DMS114 treated with DMSO at 0.1 percent for 48 hours (cell line): Measurements from ENCODE around the gene LRP1.

Experiments used
- DNase-seq: peaks from one replicate; lab custom pipeline; 2025; ENCODE audit not compliant: unreplicated experiment; lab: John Stamatoyannopoulos, UW

Gene LRP1

GRCh38 chr12:57170927-57171326, 42.6 kb downstream of the LRP1 start:
- no peak for DNase-seq

GRCh38 chr12:57171668-57172067, 43.4 kb downstream of the LRP1 start:
- no peak for DNase-seq

GRCh38 chr12:57173089-57173488, 44.8 kb downstream of the LRP1 start:
- peak; percentile 10 for DNase-seq

DNA sequence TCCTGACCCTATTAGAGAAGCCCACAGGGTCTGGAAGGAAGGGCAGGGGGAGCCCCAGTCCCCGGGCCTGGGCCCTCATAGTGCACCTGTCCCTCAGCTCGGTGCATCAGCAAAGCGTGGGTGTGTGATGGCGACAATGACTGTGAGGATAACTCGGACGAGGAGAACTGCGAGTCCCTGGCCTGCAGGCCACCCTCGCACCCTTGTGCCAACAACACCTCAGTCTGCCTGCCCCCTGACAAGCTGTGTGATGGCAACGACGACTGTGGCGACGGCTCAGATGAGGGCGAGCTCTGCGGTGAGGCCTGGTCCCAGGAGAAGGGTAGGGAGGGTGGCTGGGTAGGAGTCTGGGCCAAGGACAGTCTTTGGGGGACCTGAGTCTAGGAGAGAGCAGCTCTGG, 45.4 kb downstream of the LRP1 start:
- DNase-seq, result no peak

- peak; percentile 18 for DNase-seq
Measured at GRCh38 chr12:57175428-57176138, 47.3 kb downstream of the LRP1 start.

DNA sequence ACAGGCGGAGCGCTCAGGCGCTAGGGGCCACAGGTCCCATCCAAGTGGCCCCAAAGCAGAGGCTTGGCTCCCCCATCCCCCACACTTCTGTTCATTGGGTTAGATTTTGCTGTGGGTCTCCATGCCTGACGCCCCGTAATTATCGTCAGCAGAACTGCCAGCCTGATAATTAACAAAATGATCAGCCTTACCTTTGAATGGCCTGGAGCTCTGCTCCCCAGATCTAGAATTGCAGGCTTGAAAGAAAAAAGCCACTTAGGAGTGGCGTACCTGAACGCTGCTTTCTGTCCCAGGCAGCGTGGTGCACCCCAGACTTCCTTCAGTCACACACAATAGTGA, 47.8 kb downstream of the LRP1 start:
- no peak for DNase-seq

- DNase-seq, result no peak
Measured at GRCh38 chr12:57176846-57177245, 48.6 kb downstream of the LRP1 start.

GRCh38 chr12:57177354-57177753, 49.1 kb downstream of the LRP1 start:
- no peak for DNase-seq

- DNase-seq, result no peak
Measured at GRCh38 chr12:57178213-57178612, 49.9 kb downstream of the LRP1 start.

DNA sequence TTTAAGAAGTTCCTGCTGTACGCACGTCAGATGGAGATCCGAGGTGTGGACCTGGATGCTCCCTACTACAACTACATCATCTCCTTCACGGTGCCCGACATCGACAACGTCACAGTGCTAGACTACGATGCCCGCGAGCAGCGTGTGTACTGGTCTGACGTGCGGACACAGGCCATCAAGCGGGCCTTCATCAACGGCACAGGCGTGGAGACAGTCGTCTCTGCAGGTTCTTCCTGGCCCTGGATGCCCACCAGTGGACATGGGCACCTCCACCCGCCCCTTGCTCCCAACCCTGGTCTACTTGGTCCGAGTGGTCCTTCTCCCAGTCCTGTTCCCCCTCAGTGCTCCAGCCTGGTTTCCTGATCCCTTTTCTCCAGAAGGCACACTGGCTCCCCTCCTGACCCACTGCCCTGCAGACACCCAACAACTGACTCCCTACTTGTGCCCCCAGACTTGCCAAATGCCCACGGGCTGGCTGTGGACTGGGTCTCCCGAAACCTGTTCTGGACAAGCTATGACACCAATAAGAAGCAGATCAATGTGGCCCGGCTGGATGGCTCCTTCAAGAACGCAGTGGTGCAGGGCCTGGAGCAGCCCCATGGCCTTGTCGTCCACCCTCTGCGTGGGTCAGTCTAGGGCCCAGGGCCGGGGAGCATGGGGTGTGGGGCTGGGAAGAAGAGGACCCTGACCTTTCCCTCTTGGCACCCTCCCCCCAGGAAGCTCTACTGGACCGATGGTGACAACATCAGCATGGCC, 51.2 kb downstream of the LRP1 start:
- no peak for DNase-seq

GRCh38 chr12:57180321-57180989, 52.2 kb downstream of the LRP1 start:
- no peak for DNase-seq

GRCh38 chr12:57181072-57181471, 52.8 kb downstream of the LRP1 start:
- DNase-seq, result no peak

DNA sequence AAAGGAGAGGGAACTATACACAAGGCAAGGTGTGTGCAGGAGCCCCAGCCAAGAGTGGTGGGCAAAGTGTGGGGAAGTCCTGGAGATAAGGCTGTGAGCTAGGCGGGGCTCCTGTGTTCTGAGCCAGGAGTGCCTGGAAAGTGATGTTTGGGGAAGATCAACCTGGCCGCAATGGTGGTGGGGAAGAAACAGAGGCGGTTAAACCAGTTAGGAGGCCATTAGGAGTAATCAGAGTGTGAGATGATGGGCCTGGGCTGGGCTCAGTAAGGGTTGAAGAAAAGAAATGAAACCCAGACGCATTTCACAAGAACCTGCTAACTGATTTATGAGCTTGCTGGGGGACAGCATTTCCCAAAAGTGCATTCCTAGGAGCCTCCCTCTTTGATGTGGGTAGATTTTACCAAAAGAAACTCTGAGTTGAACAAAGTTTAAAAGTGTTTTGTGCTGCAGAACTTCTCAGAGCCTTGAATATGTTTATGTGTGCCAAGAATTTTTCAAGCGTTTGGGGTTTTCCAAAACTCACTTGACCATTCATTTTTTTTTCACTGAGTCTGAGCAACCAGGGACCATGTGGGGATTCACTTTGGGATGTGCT, 53.4 kb downstream of the LRP1 start:
- no peak for DNase-seq

- DNase-seq, result peak; percentile 28
Measured at GRCh38 chr12:57182918-57183575, 54.8 kb downstream of the LRP1 start.

DNA sequence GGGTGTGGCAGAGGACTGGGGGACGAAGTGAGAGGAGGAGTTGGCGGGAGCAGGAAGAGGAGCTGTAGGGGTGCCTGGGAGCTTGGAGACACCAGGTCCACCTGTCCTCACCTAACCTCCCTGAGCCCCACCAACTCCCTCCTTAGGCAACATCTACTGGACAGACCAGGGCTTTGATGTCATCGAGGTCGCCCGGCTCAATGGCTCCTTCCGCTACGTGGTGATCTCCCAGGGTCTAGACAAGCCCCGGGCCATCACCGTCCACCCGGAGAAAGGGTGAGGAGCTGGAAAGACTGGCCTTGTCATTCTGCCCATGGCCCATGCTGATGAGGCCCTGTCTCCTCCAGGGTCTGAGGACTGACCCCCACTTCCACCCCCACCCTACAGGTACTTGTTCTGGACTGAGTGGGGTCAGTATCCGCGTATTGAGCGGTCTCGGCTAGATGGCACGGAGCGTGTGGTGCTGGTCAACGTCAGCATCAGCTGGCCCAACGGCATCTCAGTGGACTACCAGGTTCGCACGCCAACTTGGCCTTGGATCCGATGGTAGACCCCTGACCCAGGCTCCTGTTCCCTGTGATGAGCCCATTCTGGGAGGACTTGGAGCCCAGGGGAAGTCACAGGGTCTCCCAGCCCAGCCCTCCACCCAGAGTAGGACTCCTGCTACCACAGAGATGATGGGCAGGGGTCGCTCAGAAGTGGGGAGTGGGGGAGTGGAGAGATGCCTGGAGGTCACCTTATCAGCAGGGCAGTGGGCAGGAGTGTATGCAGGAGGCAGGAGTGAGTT, 55.8 kb downstream of the LRP1 start:
- no peak for DNase-seq

GRCh38 chr12:57185403-57185802, 57.1 kb downstream of the LRP1 start:
- DNase-seq, result no peak

DNA sequence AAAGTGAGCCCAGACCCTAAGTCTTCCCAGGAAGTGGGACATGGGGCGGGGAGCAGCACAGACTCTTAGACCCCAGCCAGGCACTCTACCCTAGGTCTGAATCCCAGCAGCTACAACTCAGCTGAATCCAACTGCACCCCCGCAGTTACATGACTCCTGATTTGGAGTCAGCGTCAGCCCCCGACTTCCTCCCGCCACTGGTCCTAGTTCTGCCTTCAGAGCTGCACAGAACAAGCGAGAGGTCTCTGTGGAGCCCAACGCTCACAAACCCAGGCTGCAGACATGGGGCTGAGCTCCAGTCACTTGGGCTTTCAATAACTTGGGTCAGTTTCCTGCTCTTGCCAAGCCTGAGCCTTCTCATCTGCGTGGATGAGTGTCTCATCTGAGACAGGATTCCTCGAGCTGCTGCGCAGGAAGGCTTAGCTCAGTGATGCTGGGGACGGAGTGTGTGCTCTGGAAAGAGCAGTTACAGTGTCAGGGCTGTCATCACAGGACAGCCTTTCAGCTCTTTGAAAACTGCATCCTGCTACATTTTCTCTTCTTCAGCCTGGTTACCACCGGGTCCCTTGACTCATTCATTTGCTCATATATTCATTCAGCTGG, 57.7 kb downstream of the LRP1 start:
- DNase-seq, result no peak

DNA sequence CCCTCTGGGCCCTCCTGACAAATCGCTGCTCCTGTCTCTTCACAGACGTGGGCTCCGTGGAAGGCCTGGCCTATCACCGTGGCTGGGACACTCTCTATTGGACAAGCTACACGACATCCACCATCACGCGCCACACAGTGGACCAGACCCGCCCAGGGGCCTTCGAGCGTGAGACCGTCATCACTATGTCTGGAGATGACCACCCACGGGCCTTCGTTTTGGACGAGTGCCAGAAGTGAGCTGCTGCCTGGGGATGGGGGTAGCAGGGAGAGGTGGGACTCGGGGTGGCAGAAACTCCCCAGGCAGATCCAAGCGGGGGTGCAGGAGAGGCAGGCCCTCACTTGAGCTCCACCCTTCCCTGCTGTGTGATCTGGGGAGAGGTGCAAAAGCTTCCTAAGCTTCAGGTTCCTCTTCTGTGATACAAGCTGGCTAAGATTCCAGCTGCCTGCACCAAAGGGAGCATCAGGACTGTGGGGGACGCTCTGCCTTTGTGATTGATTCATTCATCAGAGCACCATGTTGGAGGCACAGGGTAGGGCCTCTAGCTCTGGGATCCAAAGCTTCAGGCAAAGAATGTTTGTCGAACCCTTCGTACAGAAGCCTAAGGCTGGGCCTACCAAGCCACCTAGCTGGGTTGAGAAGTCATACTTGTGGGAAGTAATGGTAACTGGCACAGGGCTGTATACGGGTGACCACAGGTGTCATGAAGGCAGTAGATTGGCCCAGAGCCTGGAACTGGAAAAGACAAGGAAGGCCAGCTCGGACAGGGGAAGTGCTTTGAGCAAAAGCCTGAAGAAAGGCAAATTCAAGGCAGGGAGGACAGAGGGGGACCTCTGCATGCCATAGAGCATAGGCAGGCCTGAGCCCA, 59.2 kb downstream of the LRP1 start:
- no peak for DNase-seq

DNA sequence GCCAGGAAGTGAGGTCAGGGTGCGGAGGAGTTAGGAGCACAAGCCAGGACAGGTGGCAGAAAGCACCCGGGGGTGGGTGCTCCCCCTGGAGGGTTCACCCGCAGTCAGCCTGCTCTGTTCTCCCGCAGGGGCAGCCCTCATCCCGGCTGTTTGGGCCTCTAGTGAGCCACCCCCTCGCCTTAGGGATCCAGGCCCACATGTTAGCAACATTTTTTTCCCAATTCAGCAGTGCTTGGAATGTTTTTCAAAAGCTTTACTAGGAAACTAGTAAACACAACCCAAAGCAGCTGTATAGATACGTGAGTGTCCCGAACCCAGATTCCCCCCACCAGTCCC, 59.8 kb downstream of the LRP1 start:
- DNase-seq, result no peak
